NCI-H2227 (cell line): ENCODE results near the gene TVP23C.
"Not testable (repeated sequence)": the region's sequence is repeated elsewhere in the genome, so short reads cannot be mapped to it uniquely, and the experiment has no call there.

Source experiments
- DNase-seq: peaks from one replicate; lab custom pipeline; 2025; ENCODE audit not compliant: unreplicated experiment; lab: John Stamatoyannopoulos, UW

TVP23C gene

DNA sequence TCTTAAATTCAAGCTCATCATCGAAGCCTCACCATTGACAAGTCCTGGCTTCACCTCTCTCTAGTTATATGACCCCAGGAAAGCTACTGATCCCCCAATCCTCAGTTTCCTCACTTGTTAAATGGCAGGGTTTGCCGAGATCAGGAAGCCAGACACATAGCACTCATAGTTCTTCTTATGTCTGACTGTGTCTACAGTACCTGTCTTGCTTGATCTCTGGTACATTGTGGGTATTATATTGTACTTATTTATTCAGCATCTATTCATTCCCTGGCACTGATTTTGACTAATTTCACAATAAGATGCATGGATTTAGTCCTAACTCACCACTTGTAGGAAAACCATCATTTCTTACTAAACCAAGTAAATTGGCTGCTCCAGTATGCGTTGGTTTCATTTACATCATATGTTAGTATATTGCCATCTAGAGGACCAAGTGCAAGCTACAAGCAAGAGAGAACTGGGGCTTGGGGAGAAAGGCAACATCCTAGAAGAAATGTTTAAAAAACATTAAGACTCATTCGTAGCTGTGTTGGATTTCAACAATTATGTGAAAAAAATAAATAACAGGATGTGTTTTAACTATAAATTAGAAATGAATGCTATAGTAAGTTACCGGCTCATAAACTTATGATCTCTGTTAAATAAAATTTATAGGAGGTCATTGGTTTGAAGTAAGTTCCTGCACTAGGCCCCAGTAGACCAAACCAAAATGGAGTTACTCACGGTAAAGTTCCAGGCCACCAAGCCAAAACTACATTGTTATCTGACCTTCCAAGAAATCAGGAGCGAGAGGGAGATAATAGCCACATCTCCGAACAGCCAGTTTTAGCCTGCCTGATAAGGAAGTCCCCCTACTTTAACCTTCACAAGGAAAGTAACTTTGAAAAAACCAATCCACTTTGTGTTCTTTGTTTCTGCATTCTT, 36.7 kb downstream of the TVP23C start:
- peak; percentile 29 for DNase-seq

GRCh38 chr17:15524990-15525985, 38.0 kb downstream of the TVP23C start:
- DNase-seq: not testable (repeated sequence)

- DNase-seq: no peak
These were observed 47.1 kb downstream of the TVP23C start for GRCh38 chr17:15516150-15516549.

GRCh38 chr17:15514469-15514868, 48.8 kb downstream of the TVP23C start:
- DNase-seq: no peak

DNA sequence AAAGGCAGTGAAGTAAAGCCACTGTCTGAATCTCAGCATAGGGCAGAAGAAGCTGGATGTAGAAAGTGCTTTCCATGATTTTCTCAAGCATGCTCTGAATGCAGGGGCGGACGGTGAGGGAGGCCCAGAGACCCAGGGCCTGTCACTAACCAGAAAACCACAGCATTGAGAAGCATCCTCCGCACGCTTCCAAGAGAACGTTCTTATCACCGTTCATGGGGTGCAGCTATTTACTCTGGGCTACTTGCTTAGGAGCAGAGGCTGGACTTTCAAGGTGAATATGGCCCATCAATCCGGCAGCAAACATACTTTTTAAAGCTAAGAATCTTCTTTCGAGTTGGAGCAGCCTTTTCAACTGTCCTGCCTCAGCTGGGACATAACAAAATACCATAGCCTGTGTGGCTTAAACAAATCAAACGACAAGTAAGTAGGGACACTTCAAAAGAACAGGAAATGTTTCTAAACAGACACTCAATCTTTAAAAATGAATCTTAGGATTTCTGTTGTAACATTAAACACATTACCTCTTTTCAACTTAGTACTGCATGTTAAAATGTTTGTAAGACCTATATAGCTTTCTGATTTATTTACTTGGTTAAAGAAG, 49.3 kb downstream of the TVP23C start:
- DNase-seq: no peak

DNA sequence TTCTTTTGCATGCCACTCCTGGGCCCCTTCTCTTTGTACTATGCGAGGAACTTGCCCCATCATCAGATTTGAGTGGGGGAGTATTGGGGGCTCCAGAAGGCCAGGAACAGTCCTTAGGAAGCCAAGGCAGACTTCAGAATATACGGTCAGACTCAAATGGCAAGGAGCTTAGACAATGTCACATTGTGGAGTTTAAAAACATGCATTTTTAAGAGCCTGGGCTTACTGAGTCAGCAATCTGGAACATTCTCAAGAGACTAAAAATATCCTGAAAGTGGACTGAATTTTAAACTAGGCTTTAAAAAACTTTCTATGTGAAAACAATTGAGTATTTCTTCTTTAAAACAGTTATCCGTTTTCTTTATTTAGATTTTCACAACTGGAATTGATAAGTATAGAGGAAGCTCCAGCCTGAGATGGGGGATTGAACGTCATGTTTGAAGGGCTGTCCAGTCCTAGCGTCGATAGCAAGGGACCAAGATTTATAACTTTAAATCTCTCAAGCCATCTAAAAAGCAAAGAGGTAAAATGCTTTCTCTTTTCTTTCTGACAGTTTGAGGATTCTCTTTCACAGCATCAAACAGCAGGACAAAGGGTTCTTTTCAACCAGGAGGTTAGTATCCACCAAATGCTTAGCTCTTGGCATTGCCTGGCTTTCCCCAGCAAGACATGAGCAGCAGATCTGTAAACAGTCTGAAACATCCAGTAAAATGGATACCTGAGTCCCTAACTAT, 50.1 kb downstream of the TVP23C start:
- no peak for DNase-seq

- no peak for DNase-seq
These were observed 51.1 kb downstream of the TVP23C start for GRCh38 chr17:15512071-15512709.

DNA sequence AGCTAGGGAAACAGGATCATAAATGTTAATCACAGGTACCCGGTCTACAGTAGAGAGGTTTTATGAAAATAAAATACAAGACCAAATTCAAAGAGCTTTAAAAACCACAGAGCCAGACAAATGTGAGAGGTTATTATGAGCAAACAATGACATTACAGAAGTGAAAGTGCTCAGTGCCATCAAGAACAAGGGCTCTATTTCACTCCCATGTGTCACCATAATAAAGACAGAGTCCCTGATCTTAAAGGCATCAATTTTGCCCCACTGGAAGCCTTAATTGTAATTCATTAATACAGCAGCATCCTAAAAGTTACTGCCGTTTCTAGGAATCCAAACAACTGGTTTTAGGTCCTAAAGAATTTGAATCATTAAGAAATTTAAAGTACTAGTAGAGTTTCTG, 52.1 kb downstream of the TVP23C start:
- no peak for DNase-seq

DNA sequence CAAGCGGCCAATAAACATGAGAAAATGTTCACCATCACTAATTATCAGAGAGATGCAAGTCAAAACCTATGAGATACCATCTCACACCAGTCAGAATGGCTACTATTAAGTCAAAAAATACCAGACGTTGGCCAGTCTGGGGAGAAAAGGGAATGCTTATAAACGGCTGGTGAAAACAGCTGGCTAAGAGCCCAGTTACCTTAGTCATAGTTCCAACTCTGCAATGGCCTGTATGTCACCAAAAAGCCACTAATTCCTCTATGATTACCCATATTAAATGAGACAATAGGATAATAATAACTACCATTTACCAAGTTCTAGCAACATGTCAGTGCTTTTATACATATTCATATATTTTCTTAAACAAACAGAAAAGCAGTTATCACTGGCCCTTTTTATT, 52.9 kb downstream of the TVP23C start:
- no peak for DNase-seq

DNA sequence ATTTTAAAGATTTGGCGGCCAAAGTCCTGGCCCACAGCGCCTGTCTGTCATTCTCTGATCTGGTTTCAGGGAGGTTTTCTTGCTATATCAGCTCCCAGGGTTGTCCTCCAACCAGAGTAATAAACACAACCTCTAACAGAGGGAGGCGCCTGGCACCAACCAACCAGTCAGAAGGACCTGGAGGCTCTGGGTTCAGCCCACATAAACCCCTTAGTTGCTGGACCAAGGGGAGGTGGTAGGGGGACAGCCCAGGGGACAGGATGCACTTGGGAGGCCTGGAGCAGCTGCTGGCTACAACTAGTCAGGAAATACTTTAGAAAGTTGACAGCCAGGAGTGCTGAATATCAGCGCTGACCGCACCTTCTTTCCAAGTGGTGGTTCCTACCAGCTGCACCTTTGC, 54.2 kb downstream of the TVP23C start:
- no peak for DNase-seq

GRCh38 chr17:15508466-15508865, 54.8 kb downstream of the TVP23C start:
- no peak for DNase-seq

- DNase-seq: no peak
These were observed 55.4 kb downstream of the TVP23C start for GRCh38 chr17:15507896-15508295.

DNA sequence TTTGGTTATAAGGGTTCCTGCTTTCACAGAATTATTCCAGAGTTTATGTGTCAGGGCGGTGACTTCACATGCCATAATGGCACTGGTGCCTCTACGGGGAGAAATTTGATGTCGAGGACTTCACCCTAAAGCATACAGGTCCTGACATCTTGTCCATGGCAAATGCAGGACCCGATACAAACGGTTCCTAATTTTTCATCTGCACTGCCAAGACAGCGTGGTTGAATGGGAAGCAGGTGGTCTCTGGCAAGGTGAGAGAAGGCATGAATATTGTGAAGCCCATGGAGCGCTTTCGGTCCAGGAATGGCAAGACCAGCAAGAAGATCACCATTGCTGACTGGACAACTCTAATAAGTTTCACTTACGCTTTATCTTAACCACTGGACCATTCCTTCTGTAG, 56.3 kb downstream of the TVP23C start:
- no peak for DNase-seq

DNA sequence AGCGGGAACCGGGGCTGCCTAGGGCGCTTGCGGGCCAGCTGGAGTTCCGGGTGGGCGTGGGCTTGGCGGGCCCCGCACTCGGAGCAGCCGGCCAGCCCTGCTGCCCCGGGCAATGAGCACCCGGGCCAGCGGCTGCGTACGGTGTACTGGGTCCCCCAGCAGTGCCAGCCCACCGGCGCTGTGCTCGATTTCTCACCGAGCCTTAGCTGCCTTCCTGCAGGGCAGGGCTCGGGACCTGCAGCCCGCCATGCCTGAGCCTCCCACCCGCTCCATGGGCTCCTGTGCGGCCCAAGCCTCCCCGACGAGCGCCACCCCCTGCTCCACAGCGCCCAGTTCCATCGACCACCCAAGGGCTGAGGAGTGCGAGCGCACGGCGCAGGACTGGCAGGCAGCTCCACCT, 57.6 kb downstream of the TVP23C start:
- DNase-seq: not testable (repeated sequence)

GRCh38 chr17:15503731-15504130, 59.6 kb downstream of the TVP23C start:
- no peak for DNase-seq

DNA sequence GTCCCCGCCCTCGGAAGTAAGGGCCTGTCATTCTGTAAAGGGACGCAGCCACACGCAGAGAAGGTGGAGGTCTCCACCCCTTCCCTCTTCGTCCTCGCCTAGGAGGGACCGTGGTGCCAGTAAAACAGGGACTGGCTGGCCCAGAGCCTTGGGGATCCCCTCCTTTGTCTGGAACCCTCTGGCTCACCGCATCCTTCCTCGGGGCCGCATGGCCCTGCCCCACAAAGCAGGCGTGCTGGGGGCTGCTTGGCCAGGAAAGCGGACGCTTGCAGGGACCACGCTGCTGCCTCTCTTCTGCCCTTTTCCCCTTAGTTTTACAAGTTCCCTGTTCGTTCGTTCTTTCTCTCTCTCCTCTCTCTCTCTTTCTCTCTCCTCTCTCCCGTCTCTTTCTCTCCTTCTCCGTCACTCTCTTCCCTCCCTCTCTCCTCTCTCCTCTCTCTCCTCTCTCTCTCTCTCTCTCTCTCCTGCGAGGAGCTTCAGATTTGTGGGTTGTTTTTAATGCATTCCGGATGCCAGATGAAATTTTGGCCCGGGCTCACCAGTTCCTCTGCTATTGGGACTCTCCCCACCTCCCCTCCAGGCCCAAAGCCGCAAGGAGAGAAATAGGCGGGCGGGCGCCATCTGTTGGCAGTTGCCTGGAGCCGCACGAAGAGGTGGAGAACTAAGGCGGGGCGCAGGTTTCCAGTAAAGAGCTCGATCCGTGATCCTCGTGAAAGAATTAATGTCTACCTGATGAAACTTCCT, 60.7 kb downstream of the TVP23C start:
- DNase-seq: no peak

GRCh38 chr17:15501793-15502192, 61.5 kb downstream of the TVP23C start:
- no peak for DNase-seq

DNA sequence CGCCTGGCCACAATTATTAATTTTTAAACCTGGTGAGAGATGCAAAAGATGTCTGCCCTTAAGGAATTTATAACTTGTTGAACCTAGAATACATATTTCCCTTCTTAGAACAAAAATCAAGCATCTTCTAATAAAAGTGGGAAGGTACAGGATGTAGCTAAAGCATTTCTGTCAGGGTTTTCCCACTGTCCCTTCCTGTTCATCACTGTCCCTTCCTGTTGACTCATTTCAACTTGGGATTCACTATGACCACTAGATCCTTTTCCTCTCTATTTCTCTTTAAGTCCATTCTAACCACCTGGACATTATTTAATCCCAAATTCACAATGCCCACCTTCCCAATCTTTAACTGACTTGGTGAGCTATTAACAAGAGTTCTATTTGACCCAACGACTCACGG, 62.0 kb downstream of the TVP23C start:
- no peak for DNase-seq

- no peak for DNase-seq
These were observed 65.2 kb downstream of the TVP23C start for GRCh38 chr17:15498107-15498506.
